Spinal cord (tissue), 10 donors: Measurements from ENCODE around the gene RTP5. TPM values are rescaled to one million over a fixed set of nuclear protein-coding genes. Genes with fewer than 3 reads are reported as not detected.
"Not testable (repeated sequence)": the region's sequence is repeated elsewhere in the genome, so short reads cannot be mapped to it uniquely, and the experiment has no call there.

Experiments
- DNase-seq, 6 donors: peaks; one replicate each; pipeline versions ENCODE4 v3.0.0 to v3.0.0-alpha.2; 2013 to 2015; ENCODE audit warnings: low spot score in 6 of 6, low read depth in 4 of 6
- H3K27ac ChIP-seq: one replicate; pipeline ENCODE4 v1.5.1; 2013; ENCODE audit warnings: low read depth, low read length, control low read depth
- H3K27me3 ChIP-seq: one replicate; pipeline ENCODE4 v1.6.1; 2013; ENCODE audit warnings: low read length; ENCODE audit not compliant: control insufficient read depth, insufficient read depth
- H3K36me3 ChIP-seq: one replicate; pipeline ENCODE4 v1.6.1; 2013; ENCODE audit warnings: low read length; ENCODE audit not compliant: control insufficient read depth, insufficient read depth
- H3K4me1 ChIP-seq: one replicate; pipeline ENCODE4 v1.6.1; 2013; ENCODE audit warnings: low read length; ENCODE audit not compliant: control insufficient read depth, insufficient read depth
- H3K4me3 ChIP-seq: one replicate; pipeline ENCODE4 v1.5.1; 2013; ENCODE audit warnings: low read depth, low read length, control low read depth
- H3K9me3 ChIP-seq: one replicate; pipeline ENCODE4 v1.6.1; 2013; ENCODE audit warnings: low read length; ENCODE audit not compliant: control insufficient read depth, insufficient read depth
- WGBS: methylation state at CpG from one replicate; pipeline ENCODE4 v1.1.5; 2013; ENCODE audit warnings: missing lambda C conversion rate; ENCODE audit not compliant: insufficient coverage; 5-methylcytosine and 5-hydroxymethylcytosine counted together
- polyA plus RNA-seq, 2 donors: library from polyadenylated mRNA; unstranded; fragments of 120-200 nt; gene quantifications; one replicate each; pipeline ENCODE4 v1.2.1, GENCODE V29; 2013; ENCODE audit not compliant: insufficient read length in 2 of 2
- total RNA-seq, 2 donors: library from RNA; depleted of rRNA in 1 of 2; stranded (reverse); fragments of 120-200 nt in 1 of 2; fragments of >200 nt in 1 of 2; gene quantifications; one replicate each; pipeline versions ENCODE4 v1.2.3 to v1.2.4, GENCODE V29; 2013 to 2014
- donor health status: healthy.

Gene RTP5
- total and polyA plus RNA-seq, 4 donors = 1.9 to 30.2 (median 16.6) TPM

GRCh38 chr2:241922411-241922810 is 52.9 kb downstream of the RTP5 start:
- 78% methylated on average over 4 of the region's 9 CpGs for WGBS
- no peak for DNase-seq
- no peak overlapping the region for H3K4me3 ChIP-seq
- no peaks in the 10 kb centered on the region for H3K27me3 ChIP-seq
- peaks cover 4% of the 10 kb centered on the region for H3K36me3 ChIP-seq
- peaks cover 11% of the 10 kb centered on the region for H3K4me1 ChIP-seq
- no peak overlapping the region for H3K27ac ChIP-seq
- H3K9me3 ChIP-seq = no peaks in the 10 kb centered on the region

- not testable (repeated sequence) for H3K27me3 ChIP-seq, DNase-seq, H3K36me3 ChIP-seq, H3K4me3 ChIP-seq, H3K9me3 ChIP-seq, H3K27ac ChIP-seq
- WGBS = 87% methylated on average over 10 of the region's 13 CpGs
- peaks cover 11% of the 10 kb centered on the region for H3K4me1 ChIP-seq
Observed at GRCh38 chr2:241922816-241923601, 53.5 kb downstream of the RTP5 start.

Other genes with a start within 250 kb of the RTP5 start
- gene THAP4, start 232.6 kb upstream of the RTP5 start, total RNA-seq = 10 to 100 TPM; 18.5 to 45.8 TPM
- 10 to 100 TPM; 45.1 to 48.4 TPM for gene THAP4, start 232.6 kb upstream of the RTP5 start, polyA plus RNA-seq
- 10 to 100 TPM; 53.8 to 64.2 TPM for gene ATG4B, start 232.0 kb upstream of the RTP5 start, total RNA-seq
- 100 to 1,000 TPM in 1 of 2 donors, 10 to 100 TPM in 1; 83.9 to 124 TPM for gene ATG4B, start 232.0 kb upstream of the RTP5 start, polyA plus RNA-seq
- gene DTYMK, start 182.9 kb upstream of the RTP5 start, total RNA-seq = 10 to 100 TPM; 13.1 to 34.2 TPM
- 10 to 100 TPM; 43.8 to 51.6 TPM for gene DTYMK, start 182.9 kb upstream of the RTP5 start, polyA plus RNA-seq
- 10 to 100 TPM; 29.9 to 37.4 TPM for gene ING5, start 167.7 kb upstream of the RTP5 start, total RNA-seq
- 10 to 100 TPM; 34.3 to 51.2 TPM for gene ING5, start 167.7 kb upstream of the RTP5 start, polyA plus RNA-seq
- gene D2HGDH, start 135.1 kb upstream of the RTP5 start, total RNA-seq = 10 to 100 TPM; 12.4 to 12.7 TPM
- gene D2HGDH, start 135.1 kb upstream of the RTP5 start, polyA plus RNA-seq = 10 to 100 TPM; 25.9 to 42.8 TPM
- under 1 TPM; 0.33 to 0.50 TPM for gene GAL3ST2, start 92.9 kb upstream of the RTP5 start, total RNA-seq
- gene GAL3ST2, start 92.9 kb upstream of the RTP5 start, polyA plus RNA-seq = under 1 TPM; 0.77 to 0.79 TPM
- 1 to 10 TPM; 1.2 to 1.3 TPM for gene NEU4, start 60.5 kb upstream of the RTP5 start, total RNA-seq
- 1 to 10 TPM; 8.2 to 8.3 TPM for gene NEU4, start 60.5 kb upstream of the RTP5 start, polyA plus RNA-seq
- gene PDCD1, start 10.8 kb upstream of the RTP5 start, total RNA-seq = under 1 TPM; 0.06 to 0.20 TPM
- gene PDCD1, start 10.8 kb upstream of the RTP5 start, polyA plus RNA-seq = not detected